A549 treated with dexamethasone at 1 μM for 4 hours (cell line): ENCODE results near the gene WNT7B. TPM values are rescaled to one million over a fixed set of nuclear protein-coding genes. Genes with fewer than 3 reads are reported as not detected.

Experiments used
- total RNA-seq: library from RNA; stranded (reverse); fragments of 200-300 nt; extraction: Qiagen RNA extraction; gene quantifications from 5 replicates; pipeline ENCODE4 v1.2.3, GENCODE V29; 2022

Gene WNT7B
- total RNA-seq: 34.9 to 53.2 TPM (median 50.1 TPM) in 5 replicates

DNA sequence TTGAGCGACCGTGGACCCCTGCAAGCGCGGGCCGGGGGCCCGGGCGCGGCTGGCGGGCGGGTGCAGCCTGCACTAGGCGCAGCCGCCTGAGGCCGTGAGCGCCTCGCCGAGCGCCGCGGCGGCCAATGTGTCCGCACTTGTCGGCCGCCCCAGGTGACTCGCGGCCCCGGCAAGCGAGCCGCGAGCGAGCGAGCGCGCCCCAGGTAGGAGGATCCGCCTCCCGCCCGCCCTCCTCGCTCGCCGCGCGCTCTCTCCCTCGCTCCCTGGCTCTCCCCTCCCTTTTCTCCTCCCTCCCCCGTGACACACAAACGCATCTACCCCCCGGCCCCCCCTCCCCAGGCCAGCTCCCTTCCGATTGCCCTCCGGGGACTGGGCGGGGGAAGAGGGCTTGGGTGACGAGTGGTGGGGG lies at the start of gene WNT7B:
Gene WNT7B, minus strand, starts transcription at position 160 of the 409 bp plus-strand sequence. CDS start 408 bp downstream, outside the sequence.

Other genes starting within 250 kb of the WNT7B start
- 1.3 to 2.5 TPM (median 1.5 TPM) in 5 replicates for gene PPARA, start 173.4 kb upstream of the WNT7B start, total RNA-seq